Subcutaneous adipose tissue (tissue), 4 donors: Measurements from ENCODE around the gene MB. TPM values are rescaled to one million over a fixed set of nuclear protein-coding genes. Genes with fewer than 3 reads are reported as not detected.

Source experiments
- CTCF ChIP-seq: fragments of 450-650 bp; IDR thresholded peaks from one replicate; pipeline ENCODE4 v1.5.1; 2016; ENCODE audit warnings: low read depth, mild to moderate bottlenecking, control low read depth, antibody characterized with exemption, moderate library complexity
- total RNA-seq, 4 donors: library from RNA; depleted of rRNA; stranded (reverse); fragments of >200 nt; gene quantifications; one replicate each; pipeline ENCODE4 v1.1.0, GENCODE V29; 2016

Gene MB
- total RNA-seq: not detected

- TF ChIP-seq CTCF: no peak
Observed at GRCh38 chr22:35617137-35617755, at the start of gene MB. Gene MB (minus strand): TSS chr22:35617329. CDS start chr22:35617257, 72 bp downstream.

DNA sequence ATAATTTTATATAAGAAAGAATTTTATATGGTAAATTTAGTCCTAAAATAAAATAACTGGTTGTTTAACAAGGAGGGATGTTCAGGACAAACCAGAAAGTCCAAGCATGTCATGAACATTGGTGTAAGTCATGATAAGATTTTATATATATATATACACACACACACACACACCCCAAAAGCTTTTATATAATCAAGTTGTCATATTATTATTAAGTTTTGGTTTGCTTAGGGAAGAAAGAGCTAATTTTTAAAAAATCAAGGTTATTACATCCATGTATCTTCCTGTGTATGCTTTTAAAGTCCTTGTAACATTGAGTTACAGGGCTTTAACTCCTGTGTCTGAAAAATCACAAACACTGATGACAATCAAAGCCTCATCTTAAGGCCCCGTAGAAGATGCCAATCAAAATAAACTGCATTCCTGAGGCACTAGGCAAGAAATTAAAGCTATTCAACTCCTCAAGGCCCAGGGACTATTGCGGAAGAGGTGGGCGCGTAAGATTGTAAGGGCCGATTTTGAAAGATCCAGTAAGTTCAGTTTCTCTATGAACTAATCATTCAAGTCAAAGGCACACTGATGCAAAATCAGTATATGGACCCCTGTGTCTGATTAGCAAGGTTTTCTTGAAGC is 47.9 kb upstream of the MB start:
- TF ChIP-seq CTCF: no peak

DNA sequence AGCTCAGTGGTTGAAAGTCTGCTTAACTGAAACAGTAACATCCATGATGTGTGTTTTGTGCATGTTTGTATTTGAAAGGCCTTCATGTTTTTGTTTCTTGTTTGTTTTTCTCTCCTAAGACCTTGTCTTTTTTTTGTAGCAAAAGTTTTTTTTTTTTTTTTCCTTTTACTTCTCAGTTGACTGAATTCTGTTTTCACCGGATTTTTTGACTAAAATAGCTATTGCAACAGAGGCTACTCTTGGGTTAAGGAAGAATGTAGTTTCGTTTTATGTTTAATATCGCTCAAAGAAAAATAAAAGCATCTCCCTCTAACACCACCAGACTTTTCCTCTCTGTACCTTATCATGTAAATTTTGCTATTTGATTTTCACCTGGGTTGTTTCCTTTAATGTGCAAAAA is 46.2 kb upstream of the MB start:
- TF ChIP-seq CTCF: no peak

GRCh38 chr22:35662914-35663313 is 45.8 kb upstream of the MB start:
- no peak for TF ChIP-seq CTCF

GRCh38 chr22:35661464-35661863 is 44.3 kb upstream of the MB start:
- no peak for TF ChIP-seq CTCF

DNA sequence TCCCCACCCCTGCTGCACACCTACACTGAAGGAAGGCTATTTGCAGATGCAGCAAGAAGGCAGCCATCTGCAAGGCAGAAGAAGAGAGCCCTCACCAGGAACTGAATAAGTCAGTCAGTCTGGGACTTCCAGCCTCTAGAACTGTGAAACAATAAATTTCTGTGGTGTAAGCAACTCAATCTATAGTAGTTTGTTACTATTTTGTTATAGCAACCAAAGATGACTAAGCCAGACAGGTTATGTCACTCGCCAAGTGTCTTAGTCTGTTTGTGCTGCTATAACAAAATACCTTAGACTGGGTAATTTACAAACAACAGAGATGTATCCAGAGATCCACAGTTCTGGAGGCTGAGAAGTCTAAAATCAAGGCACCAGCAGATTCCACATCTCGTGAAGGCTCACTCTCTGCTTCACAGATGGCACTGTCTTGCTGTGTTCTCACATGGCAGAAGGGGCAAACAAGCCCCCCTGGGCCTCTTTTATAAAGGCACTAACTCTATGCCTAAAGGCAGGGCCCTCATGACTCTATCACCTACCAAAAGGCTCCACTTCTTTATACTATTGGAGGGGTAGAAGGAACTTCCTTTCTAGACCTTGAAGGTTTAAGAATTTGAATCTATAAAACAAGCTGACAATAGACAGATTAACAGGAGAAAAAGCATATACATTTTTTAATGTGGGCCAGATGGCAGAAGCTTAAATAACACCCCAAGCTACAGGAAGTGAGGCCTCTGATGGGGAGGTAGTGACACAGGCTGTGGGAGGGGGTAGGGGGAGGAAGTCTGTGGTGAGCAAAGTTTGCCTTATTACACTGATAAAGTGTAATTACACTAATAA is 43.4 kb upstream of the MB start:
- TF ChIP-seq CTCF: no peak
